Renal cortical epithelial cell (primary cell): Measurements from ENCODE around the gene C12orf43. TPM values are rescaled to one million over a fixed set of nuclear protein-coding genes. Genes with fewer than 3 reads are reported as not detected.

ENCODE experiments used
- DNase-seq: peaks from one replicate; pipeline ENCODE4 v3.0.0-alpha.2; 2011; ENCODE audit warnings: low read depth
- total RNA-seq: library from RNA; depleted of rRNA; stranded (reverse); fragments of >200 nt; gene quantifications from 2 replicates; pipeline ENCODE4 v1.2.3, GENCODE V29; 2014

The C12orf43 gene
- total RNA-seq, 1 donor from 2014 or later, result 20.1 TPM

- DNase-seq, result peak; percentile 55
These were observed 37.7 kb downstream of the C12orf43 start, which contains the start of gene HNF1A for GRCh38 chr12:120978296-120979219. HNF1A (plus strand) TSS chr12:120978543; CDS start chr12:120978769, 226 bp downstream.

GRCh38 chr12:120977531-120978295, 38.6 kb downstream of the C12orf43 start:
- DNase-seq, result no peak

- peak; percentile 99 for DNase-seq
These were observed 43.3 kb downstream of the C12orf43 start for GRCh38 chr12:120972870-120973543.

DNA sequence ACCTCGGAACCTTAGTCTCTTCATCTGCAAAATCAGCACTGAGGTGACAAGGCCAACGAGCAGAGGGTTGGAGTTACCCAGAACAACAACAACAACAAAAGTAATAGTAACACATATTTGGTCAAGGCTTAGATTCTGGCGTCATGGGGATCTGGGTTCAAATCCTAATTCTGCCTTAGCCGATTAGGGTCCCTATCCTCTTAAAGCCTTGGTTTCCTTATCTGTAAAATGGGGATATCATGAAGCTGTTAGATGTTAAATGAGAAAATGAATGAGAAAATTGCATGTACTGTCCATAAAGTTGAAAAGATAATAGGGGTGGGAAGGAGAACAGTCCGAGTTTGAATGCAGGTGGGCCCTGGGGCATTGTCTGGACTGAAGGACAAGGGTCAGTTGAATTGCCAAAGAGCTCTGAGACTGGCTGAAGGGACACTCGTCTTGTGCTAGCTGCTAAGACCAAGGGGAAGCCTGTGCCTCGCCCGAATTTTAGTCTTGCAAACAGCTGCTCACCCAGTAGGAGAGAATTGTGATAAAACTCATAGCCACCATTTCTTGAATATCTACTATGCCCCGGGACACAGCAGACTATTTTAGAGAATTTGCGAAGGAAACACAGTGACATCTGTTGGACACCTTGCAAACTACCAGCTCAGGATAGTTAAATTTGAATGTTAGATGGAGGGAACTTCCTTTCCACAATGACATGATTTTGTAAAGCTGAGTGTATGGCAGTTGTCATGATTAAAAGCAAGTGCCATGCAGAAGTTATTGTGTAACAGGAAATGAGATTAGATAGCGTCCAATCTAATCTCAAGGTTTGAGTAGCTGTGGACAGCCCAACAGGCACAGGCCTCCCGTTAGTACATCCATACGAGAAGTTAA, 44.7 kb downstream of the C12orf43 start:
- DNase-seq, result peak; percentile 58

GRCh38 chr12:120970310-120970709, 46.0 kb downstream of the C12orf43 start:
- DNase-seq, result no peak

GRCh38 chr12:120965534-120966091, 50.7 kb downstream of the C12orf43 start:
- DNase-seq, result no peak

GRCh38 chr12:120964298-120964697, 52.0 kb downstream of the C12orf43 start:
- no peak for DNase-seq

GRCh38 chr12:120962532-120963020, 53.7 kb downstream of the C12orf43 start:
- DNase-seq, result peak; percentile 45

DNA sequence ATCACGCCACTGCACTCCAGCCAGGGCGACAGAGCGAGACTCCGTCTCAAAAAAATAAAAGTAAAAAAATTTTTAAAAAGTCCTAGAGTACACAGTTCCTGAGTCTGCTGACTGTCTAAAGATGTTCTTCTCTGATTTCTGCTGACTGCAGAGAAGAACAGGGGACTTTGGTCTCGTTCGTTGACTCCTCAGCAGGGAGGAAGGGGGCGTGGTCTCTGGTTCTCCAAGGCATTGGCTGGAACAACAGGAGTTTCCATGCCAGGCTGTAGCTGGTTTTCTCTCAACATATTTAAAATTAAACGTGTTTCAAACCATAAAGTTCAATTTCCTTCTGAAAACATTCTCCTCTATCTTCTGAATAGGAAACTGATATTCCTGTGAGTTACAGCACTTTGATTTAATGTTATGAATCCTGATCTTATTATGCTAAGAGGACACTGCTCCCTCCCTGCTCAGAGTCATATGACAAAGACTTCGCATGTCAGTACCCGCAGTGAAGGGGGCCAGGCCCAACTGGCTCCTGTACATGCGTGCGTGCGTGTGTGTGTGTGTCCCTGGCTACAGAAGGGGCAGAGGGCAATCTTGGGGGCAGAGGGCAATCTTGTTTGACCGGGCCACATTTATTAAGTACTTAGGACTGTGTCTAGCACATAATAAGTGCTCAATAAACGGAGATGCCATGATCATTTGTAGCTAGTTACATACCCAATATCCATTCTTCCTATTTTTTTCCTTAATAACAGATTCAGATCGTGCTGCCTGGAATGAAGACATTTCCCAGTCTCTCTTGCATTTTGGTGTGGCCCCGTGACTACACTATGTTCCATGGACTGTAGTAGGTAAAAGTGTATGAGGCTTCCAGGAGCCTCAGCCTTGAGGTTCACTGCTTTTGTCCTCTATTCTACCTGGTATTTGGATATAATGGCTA, 54.4 kb downstream of the C12orf43 start:
- DNase-seq, result peak; percentile 68

- peak; percentile 91 for DNase-seq
These were observed 55.6 kb downstream of the C12orf43 start for GRCh38 chr12:120960657-120961056.

- DNase-seq, result no peak
These were observed 57.0 kb downstream of the C12orf43 start for GRCh38 chr12:120959111-120959878.

- no peak for DNase-seq
These were observed 59.5 kb downstream of the C12orf43 start for GRCh38 chr12:120956579-120957300.

DNA sequence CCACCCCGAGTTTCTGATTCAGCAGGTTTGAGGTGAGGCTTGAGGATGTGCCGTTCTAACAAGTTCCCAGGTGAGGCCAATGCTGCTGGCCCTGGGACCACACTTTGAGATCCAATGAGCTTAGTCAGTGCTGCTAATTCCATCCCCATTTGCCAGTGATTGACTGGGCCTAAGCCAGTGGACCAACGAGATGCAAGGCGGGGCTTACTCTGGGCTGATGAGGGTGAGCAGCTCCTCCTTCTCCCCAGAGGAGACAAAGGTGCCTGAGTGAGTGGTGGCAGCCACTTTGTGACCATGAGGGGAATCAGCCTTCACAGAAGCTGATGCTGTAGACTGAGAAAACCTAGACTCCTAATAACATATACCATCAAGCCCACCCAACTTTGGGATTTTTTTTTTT, 61.1 kb downstream of the C12orf43 start:
- DNase-seq, result no peak

DNA sequence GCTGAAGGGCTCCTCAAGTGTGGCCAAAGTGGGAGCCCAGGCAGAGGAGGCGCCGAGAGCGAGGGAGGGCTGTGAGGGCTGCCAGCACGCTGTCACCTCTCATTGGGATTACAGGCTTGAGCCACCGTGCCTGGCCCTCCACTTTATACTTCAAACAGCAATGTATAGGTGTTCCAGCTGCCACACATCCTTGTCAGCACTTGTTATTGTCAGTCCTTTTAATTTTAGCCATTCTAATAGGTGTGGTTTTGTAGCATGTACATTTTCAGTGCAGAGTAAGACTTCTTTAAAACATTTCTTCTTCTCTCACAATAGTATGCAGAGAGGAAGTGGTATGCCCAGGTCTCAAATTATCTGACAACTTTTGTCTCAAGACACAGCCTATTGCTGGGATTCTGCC, 65.5 kb downstream of the C12orf43 start:
- DNase-seq, result no peak
